GM08714 (cell line): ENCODE data around the gene IPO5.
"Not testable (repeated sequence)": the region's sequence is repeated elsewhere in the genome, so short reads cannot be mapped to it uniquely, and the experiment has no call there.

ENCODE experiments used
- H3K4me3 ChIP-seq: fragments of 200-500 bp; sonication (Bioruptor generic); 2 replicates; pipeline ENCODE4 v1.5.1; 2014; ENCODE audit warnings: mild to moderate bottlenecking, low read length, inconsistent platforms
- ZNF274 ChIP-seq: IDR thresholded peaks from 2 replicates; pipeline ENCODE4 v1.6.1; 2012; ENCODE audit warnings: mild to moderate bottlenecking, low read depth, low read length

Gene IPO5

GRCh38 chr13:97938706-97939475 lies 14.6 kb upstream of the IPO5 start:
- no peak overlapping the region for H3K4me3 ChIP-seq
- TF ChIP-seq ZNF274: no peak

DNA sequence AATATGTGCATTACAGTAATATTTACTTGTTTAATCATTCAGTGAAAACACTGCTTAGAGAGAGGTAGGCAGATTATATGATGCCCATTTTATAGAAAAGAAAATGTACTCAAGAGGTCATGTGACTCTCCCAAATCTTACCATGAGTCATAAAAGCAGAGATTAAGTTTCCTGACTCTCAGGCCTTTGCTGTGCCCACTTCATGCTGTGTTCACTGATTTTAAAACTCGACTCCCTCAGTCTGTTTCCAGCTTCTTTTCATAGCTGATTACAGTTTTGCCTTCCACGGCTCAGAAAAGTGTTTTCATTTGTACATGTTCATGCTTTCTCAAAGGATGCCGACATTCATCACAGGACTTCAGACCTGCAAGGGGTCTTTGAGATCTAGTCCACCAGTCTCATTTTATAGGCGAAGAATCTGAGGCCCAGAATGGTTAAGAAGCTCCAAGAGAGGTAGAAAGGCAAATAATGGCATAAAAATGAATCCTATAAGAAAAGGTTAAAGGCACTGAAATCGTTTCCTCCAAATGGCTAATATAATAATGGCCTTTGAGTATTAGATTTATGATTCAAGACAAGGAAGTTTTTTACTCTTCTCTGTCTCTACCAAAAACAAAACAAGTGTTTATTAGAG lies 9.0 kb upstream of the IPO5 start:
- TF ChIP-seq ZNF274: no peak
- no peak overlapping the region for H3K4me3 ChIP-seq

GRCh38 chr13:97945342-97945741 lies 8.1 kb upstream of the IPO5 start:
- no peak for TF ChIP-seq ZNF274
- H3K4me3 ChIP-seq: no peak overlapping the region

GRCh38 chr13:97945792-97946419 lies 7.6 kb upstream of the IPO5 start:
- no peak for TF ChIP-seq ZNF274
- H3K4me3 ChIP-seq: no peak overlapping the region

DNA sequence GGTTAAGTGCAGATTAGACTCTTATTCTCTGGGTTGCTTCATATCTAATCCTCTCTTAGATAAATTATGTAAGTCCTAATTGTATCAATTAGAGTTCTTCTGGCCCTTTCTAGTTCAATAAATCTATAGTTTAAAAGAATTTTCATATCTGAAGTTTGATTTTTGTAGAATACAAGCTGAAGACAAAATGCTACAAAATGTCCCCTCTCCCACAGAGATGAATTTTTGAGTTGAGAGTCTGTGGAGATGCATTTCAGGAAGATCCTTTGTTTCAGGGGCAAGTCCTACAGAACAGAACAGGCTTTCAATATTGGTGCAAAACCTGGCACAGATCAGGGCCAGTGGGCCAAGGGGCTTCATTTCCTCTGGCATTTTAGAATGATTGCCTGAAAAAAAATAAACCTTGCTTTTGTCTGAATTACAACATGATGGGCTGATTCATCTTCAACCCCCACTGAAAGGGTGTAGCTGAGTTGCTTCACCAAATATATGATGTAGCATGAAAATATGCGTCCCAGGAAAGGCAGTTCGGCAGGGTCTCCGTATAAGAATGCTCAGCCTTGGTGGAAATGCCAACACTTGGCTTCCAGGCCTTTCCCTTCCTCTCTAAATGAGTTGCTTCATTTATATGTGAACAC lies 6.4 kb upstream of the IPO5 start:
- TF ChIP-seq ZNF274: no peak
- no peak overlapping the region for H3K4me3 ChIP-seq

- TF ChIP-seq ZNF274: no peak
Measured at GRCh38 chr13:97948041-97948440, 5.4 kb upstream of the IPO5 start.

GRCh38 chr13:97949316-97949715 lies 4.2 kb upstream of the IPO5 start:
- H3K4me3 ChIP-seq: not testable (repeated sequence)

More at GRCh38 chr13:97948041-97948440, 5.4 kb upstream of the IPO5 start:
- H3K4me3 ChIP-seq: no peak overlapping the region

- no peak for TF ChIP-seq ZNF274
- H3K4me3 ChIP-seq: no peak overlapping the region
Measured at GRCh38 chr13:97951376-97951775, 2.1 kb upstream of the IPO5 start.

DNA sequence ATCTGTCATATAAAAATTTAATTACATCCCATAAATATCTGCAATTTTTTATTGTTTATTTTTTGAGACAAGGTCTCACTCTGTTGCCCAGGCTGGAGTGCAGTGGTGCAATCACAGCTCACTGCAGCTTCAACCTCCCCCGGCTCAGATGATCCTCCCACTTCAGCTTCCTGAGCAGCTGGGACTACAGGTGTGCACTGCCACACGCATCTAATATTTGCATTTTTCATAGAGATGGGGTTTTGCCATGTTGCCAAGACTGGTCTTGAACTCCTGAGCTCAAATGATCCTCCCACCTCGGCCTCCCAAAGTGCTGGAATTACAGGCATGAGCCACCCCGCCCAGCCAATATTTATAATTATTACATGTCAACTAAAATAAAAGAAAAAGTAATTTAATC lies 644 bp upstream of the IPO5 start:
- not testable (repeated sequence) for H3K4me3 ChIP-seq

- TF ChIP-seq ZNF274: no peak
Measured at GRCh38 chr13:97961340-97961739, 7.9 kb downstream of the IPO5 start.

GRCh38 chr13:97962887-97963286 lies 9.4 kb downstream of the IPO5 start:
- no peak overlapping the region for H3K4me3 ChIP-seq
- TF ChIP-seq ZNF274: no peak

More at GRCh38 chr13:97961340-97961739, 7.9 kb downstream of the IPO5 start:
- H3K4me3 ChIP-seq: no peak overlapping the region

GRCh38 chr13:97967226-97967625 lies 13.8 kb downstream of the IPO5 start:
- H3K4me3 ChIP-seq: no peak overlapping the region
- no peak for TF ChIP-seq ZNF274

GRCh38 chr13:97967948-97968347 lies 14.5 kb downstream of the IPO5 start:
- no peak overlapping the region for H3K4me3 ChIP-seq
- TF ChIP-seq ZNF274: no peak

- H3K4me3 ChIP-seq: no peak overlapping the region
- TF ChIP-seq ZNF274: no peak
Measured at GRCh38 chr13:97971519-97971918, 18.0 kb downstream of the IPO5 start.

GRCh38 chr13:97974773-97975172 lies 21.3 kb downstream of the IPO5 start:
- no peak for TF ChIP-seq ZNF274

More at GRCh38 chr13:97974773-97975172, 21.3 kb downstream of the IPO5 start:
- H3K4me3 ChIP-seq: no peak overlapping the region
